Gastroesophageal sphincter (tissue), 4 donors: ENCODE results near the gene CDC5L. TPM values are rescaled to one million over a fixed set of nuclear protein-coding genes. Genes with fewer than 3 reads are reported as not detected.
A peak's percentile ranks its signal among the peaks of the same experiment; 100 is the strongest.

Experiments
- ATAC-seq: fragments of 150-250 bp; one replicate; pipeline ENCODE4 v1.9.1; 2016; ENCODE audit warnings: mild to moderate bottlenecking, moderate library complexity
- H3K27ac ChIP-seq, 4 donors: fragments of 200-600 bp; sonication (generic) in 3 of 4; 1 replicate in 3 of 4; 2 replicates in 1 of 4; pipeline ENCODE4 v1.5.1; 2016 to 2019
- H3K27me3 ChIP-seq: fragments of 200-600 bp; sonication (generic); one replicate; pipeline ENCODE4 v1.5.1; 2019
- H3K36me3 ChIP-seq, 2 donors: fragments of 200-600 bp; sonication (generic); one replicate each; pipeline ENCODE4 v1.5.1; 2019; ENCODE audit warnings: control low read depth in 1 of 2
- H3K4me1 ChIP-seq, 3 donors: fragments of 200-600 bp; sonication (generic); 1 replicate in 2 of 3; 2 replicates in 1 of 3; pipeline ENCODE4 v1.5.1; 2016 to 2019; ENCODE audit warnings: control low read depth in 2 of 3
- H3K4me3 ChIP-seq, 2 donors: fragments of 200-600 bp; sonication (generic); one replicate each; pipeline ENCODE4 v1.5.1; 2019; ENCODE audit warnings: mild to moderate bottlenecking in 1 of 2, moderate library complexity in 1 of 2
- H3K9me3 ChIP-seq, 3 donors: fragments of 200-600 bp; sonication (generic); one replicate each; pipeline ENCODE4 v1.5.1; 2017 to 2019; ENCODE audit warnings: control low read depth in 2 of 3
- EP300 ChIP-seq: sonication (generic); formaldehyde crosslinking; IDR thresholded peaks from one replicate; pipeline ENCODE4 v1.6.1; 2017; ENCODE audit warnings: antibody characterized with exemption, mild to moderate bottlenecking
- POLR2A ChIP-seq, 2 donors: fragments of 450-650 bp; IDR thresholded peaks; one replicate each; pipeline ENCODE4 v1.6.1; 2017; ENCODE audit warnings: antibody characterized with exemption in 2 of 2, mild to moderate bottlenecking in 2 of 2, moderate library complexity in 1 of 2
- POLR2AphosphoS5 ChIP-seq: sonication (generic); formaldehyde crosslinking; IDR thresholded peaks from one replicate; pipeline ENCODE4 v1.6.1; 2017; ENCODE audit warnings: antibody characterized with exemption
- WGBS, 2 donors: methylation state at CpG; one replicate each; pipeline ENCODE4 v1.1.5; 2018; ENCODE audit warnings: low coverage in 1 of 2; 5-methylcytosine and 5-hydroxymethylcytosine counted together
- total RNA-seq, 4 donors: library from RNA; depleted of rRNA; stranded (reverse); fragments of >200 nt; gene quantifications; one replicate each; pipeline ENCODE4 v1.1.0, GENCODE V29; 2016
- TF ChIP-seq, protein P1 (sequence below), 4 experiments: fragments of 200-600 bp in 2 of 4; fragments of 450-650 bp in 2 of 4; sonication (generic) in 1 of 4; IDR thresholded peaks; one replicate each; pipeline ENCODE4 v1.5.1; 2017 to 2019; ENCODE audit warnings: antibody characterized with exemption in 4 of 4, mild to moderate bottlenecking in 2 of 4, moderate library complexity in 2 of 4

CDC5L gene
- total RNA-seq, 4 donors from 2014 or later = 23.3 to 32.1 (median 28.5) TPM

DNA sequence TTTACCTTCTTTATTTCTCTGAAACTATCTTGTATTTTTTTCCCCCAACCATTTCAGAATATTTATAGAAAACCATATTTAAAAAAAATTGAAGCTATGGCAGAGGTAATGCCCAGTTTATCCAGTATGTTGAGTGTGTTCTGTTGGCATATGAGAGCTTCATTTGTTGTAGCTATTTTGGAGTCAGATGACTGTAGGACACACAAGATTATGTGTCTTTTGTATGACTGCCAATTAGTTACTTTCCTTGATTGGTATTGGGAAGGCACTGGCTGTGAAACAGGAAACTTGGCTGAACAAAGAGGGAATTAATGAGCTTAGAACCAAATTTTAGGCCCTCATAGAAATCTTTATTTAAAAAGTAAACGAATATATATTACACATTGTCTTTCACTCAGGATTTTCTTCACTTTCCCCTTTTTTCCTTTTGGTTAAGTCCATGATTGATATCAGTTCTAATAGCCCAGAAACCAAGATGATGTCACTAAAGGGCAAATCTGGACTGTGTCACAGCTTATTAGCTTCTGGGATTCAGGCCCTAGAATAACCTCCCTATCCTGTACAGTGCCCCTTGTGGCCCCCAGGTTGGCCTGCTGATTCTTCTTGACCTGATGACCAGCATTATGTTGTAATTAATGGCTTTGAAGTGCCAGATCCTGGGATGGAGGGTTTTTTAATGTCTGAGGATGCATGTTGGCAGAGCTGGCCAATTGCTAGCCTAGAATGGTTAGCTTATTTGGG lies 10.1 kb downstream of the CDC5L start:
- Histone ChIP-seq H3K4me3 (no peak overlapping the region), H3K4me1 (peaks cover 0 to 49% (median 5%) of the 10 kb centered on the region in 3 donors), H3K36me3 (peaks cover 12 to 77% of the 10 kb centered on the region in 2 donors), H3K9me3 (no peaks in the 10 kb centered on the region), H3K27ac (no peak overlapping the region), H3K27me3 (no peaks in the 10 kb centered on the region)
- 46 to 83% methylated on average over 1 of the region's 1 CpG for WGBS, 2 donors
- no peak for TF ChIP-seq POLR2AphosphoS5
- TF ChIP-seq, protein P1, sequence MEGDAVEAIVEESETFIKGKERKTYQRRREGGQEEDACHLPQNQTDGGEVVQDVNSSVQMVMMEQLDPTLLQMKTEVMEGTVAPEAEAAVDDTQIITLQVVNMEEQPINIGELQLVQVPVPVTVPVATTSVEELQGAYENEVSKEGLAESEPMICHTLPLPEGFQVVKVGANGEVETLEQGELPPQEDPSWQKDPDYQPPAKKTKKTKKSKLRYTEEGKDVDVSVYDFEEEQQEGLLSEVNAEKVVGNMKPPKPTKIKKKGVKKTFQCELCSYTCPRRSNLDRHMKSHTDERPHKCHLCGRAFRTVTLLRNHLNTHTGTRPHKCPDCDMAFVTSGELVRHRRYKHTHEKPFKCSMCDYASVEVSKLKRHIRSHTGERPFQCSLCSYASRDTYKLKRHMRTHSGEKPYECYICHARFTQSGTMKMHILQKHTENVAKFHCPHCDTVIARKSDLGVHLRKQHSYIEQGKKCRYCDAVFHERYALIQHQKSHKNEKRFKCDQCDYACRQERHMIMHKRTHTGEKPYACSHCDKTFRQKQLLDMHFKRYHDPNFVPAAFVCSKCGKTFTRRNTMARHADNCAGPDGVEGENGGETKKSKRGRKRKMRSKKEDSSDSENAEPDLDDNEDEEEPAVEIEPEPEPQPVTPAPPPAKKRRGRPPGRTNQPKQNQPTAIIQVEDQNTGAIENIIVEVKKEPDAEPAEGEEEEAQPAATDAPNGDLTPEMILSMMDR (IDR thresholded peaks at IDR 0.05) = no peak
- TF ChIP-seq POLR2A (IDR thresholded peaks at IDR 0.05) = no peak
- TF ChIP-seq EP300 = no peak
- no peak for ATAC-seq

DNA sequence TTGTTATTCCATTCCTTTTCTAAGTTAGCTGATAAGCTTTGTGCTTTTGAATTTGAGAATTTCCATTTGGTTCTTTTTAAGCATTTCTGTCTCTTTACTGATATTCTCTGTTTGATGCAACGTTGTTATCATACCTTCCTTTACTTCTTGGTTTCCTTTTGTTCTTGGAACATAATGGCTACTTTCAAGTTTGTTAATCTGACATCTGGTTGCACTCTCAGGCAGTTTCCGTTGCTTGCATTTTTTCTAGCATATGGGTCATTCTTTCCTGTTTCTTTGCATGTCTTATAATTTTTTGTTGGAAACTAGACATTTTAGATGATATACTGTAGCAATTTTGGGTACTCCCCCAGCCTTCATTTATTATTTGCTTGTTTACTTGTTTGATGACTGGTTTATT lies 12.5 kb downstream of the CDC5L start:
- no peak for TF ChIP-seq EP300
- TF ChIP-seq, protein P1 (IDR thresholded peaks at IDR 0.05) = no peak
- no peak for TF ChIP-seq POLR2AphosphoS5
- TF ChIP-seq POLR2A (IDR thresholded peaks at IDR 0.05) = no peak
- H3K27ac ChIP-seq = peak overlapping the region in 1 of 4 donors; percentile 4
- no peak overlapping the region for H3K4me3 ChIP-seq
- H3K36me3 ChIP-seq = peaks cover 5 to 68% of the 10 kb centered on the region in 2 donors
- no peaks in the 10 kb centered on the region for H3K9me3 ChIP-seq
- ATAC-seq = no peak
- WGBS, 2 donors = 49 to 57% methylated on average over 2 of the region's 2 CpGs
- peaks cover 0 to 49% (median 5%) of the 10 kb centered on the region in 3 donors for H3K4me1 ChIP-seq
- no peaks in the 10 kb centered on the region for H3K27me3 ChIP-seq

DNA sequence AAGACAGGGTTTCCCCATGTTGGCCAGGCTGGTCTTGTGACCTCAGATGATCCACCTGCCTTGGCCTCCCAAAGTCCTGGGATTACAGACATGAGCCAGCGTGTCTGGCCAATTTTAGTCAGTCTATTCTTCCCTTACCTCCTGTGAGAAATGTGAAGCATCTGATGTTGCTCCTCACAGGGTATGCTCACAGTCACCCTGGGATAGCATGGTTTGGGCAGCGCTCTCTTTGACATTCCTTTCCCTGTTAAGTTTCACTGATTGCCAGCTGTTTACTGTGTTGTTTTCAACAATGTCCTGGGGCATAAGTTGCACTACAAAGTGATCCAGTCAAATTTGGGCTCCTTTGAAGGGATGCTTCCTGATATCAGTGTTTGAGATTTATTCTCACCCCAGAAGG lies 13.1 kb downstream of the CDC5L start:
- Histone ChIP-seq H3K4me1 (peaks cover 0 to 49% (median 5%) of the 10 kb centered on the region in 3 donors), H3K27me3 (no peaks in the 10 kb centered on the region), H3K9me3 (no peaks in the 10 kb centered on the region), H3K27ac (peak overlapping the region in 1 of 4 donors; percentile 24), H3K4me3 (no peak overlapping the region), H3K36me3 (peaks cover 5 to 67% of the 10 kb centered on the region in 2 donors)
- no peak for TF ChIP-seq EP300
- no peak for TF ChIP-seq POLR2A (IDR thresholded peaks at IDR 0.05)
- no peak for TF ChIP-seq POLR2AphosphoS5
- TF ChIP-seq, protein P1 (IDR thresholded peaks at IDR 0.05) = no peak
- no peak for ATAC-seq
- 60 to 100% methylated on average over 1 of the region's 2 CpGs for whole genome bisulfite sequencing, 2 donors

DNA sequence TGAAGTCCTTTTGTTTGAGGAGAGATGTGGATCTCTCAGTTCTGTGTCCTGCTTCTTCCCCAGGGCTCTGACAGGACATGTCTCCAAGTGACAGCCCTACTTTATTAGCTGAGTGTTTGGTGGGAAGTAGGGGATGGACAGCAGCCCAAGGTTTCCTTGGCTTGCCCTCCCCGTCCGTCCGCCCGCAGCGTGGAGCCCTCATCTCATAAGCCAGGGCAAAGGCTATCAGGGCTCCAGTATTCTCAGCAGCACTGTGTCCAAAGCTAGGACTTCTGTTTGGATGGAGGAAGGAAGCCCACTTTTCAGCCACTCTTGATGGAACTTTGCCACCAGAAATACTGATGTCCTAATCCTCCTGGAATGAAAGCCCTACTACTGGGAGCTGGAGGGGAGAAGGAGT lies 13.6 kb downstream of the CDC5L start:
- peak overlapping the region in 1 of 4 donors; percentile 24 for H3K27ac ChIP-seq
- H3K4me1 ChIP-seq = peaks cover 0 to 49% (median 5%) of the 10 kb centered on the region in 3 donors
- no peak for TF ChIP-seq EP300
- TF ChIP-seq POLR2AphosphoS5 = no peak
- no peak for TF ChIP-seq POLR2A (IDR thresholded peaks at IDR 0.05)
- TF ChIP-seq, protein P1 (IDR thresholded peaks at IDR 0.05) = no peak
- WGBS, 2 donors = no CpG with 5 or more reads among the region's 5 CpGs
- H3K9me3 ChIP-seq = no peaks in the 10 kb centered on the region
- H3K36me3 ChIP-seq = peaks cover 5 to 67% of the 10 kb centered on the region in 2 donors
- no peak for ATAC-seq
- no peaks in the 10 kb centered on the region for H3K27me3 ChIP-seq
- no peak overlapping the region for H3K4me3 ChIP-seq
